M059J (cell line): Measurements from ENCODE around the gene TRAPPC1. TPM values are rescaled to one million over a fixed set of nuclear protein-coding genes. Genes with fewer than 3 reads are reported as not detected.

Experiments
- DNase-seq: peaks from one replicate; pipeline ENCODE4 v3.0.0-alpha.2; 2012; ENCODE audit warnings: low read depth
- total RNA-seq: library from RNA; depleted of rRNA; stranded (reverse); fragments of >200 nt; shearing (Covaris generic); gene quantifications from 2 replicates; pipeline ENCODE4 v1.2.3, GENCODE V29; 2014

TRAPPC1 gene
- total RNA-seq, 1 experiment from 2014 or later = 61.8 TPM

DNA sequence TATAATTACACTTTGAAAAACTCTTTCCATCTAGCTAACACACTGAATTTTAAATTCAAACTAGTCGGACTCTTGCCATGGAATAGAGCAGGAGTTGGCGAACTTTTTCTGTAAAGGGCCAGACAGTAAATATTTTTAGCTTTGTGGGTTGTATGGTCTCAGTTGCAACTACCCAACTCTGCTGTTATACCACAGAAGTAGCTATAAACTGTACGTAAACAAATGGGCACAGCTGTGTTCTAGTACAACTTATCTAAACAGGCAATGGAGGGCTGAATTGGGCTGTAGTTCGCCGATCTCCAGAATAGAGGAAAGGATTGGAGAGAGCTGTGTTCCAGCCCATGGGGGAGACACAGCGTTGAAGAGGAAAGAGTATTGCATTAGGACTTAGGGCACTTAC, 9.0 kb upstream of the TRAPPC1 start:
- DNase-seq = no peak

DNA sequence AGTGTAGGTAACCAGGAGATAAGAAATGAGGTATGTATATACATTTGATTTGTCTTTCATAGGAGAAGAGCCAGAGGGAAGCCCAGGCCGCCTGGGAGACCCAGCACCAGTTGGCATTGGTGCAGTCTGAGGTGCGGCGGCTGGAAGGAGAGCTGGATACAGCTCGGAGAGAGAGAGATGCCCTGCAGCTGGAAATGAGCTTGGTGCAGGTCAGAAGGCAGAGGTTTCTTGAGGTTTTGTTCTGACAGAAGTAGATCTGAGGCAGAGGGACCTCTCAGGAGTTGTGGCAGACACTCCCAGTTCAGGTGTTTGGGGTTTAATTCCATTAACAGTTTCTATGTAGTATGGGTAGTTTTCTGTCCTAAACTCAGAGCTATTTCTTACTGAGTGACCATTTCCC, 8.3 kb upstream of the TRAPPC1 start:
- no peak for DNase-seq

DNA sequence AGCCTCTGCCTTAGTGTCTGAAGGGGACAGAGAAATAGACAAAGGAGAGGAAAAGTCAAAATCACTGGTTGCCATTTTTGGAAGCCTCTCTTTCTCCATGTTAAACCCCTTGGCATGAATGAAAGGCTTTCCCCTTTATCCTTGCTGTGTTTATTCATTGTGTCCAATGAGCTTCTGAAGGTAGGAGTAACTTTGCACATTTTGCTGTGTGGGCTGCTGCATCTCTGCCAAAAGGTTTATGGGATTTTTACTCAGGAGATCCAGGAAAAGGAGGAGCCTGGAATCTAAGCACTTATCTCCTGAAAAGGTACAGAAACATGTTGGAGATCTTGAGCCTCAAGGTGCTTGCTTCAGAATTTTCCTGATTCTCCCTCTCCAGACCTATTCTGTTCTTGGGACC, 4.1 kb upstream of the TRAPPC1 start:
- no peak for DNase-seq

DNA sequence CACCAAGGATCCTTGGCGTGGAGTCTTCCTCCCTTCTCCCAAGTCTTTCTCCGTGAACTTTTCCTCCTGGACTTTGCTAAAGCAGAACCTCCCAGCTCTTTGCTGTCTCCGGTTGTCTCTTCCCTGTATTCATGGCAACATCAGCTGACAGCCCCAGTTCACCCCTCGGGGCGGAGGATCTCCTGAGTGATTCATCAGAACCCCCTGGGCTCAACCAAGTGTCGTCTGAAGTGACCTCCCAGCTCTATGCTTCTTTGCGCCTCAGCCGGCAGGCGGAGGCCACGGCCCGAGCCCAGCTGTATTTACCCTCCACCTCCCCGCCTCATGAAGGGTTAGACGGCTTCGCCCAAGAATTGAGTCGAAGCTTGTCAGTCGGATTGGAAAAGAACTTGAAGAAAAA, 1.2 kb upstream of the TRAPPC1 start:
- DNase-seq = peak; percentile 91

DNA sequence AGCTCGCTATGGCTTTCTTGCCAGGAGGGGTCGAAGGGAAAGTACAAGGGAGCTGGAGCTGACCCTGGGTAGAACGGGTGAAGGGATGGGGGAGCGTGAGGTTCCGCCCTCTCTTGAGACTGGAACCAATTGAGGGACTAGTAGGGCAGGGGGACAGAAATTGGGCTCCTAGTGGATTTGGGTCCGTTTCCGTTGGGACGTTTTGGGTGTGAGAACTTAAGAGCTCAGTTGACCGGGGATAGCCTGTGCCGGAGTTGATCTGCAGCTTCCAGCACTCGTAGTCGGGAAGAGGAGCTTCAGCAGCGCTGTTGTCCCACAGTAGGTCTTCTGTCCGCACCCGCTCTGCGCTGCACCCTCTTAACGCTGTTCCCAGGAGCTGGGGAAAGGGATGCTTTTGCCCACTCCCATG, 741 bp upstream of the TRAPPC1 start:
- DNase-seq = peak; percentile 55

DNA sequence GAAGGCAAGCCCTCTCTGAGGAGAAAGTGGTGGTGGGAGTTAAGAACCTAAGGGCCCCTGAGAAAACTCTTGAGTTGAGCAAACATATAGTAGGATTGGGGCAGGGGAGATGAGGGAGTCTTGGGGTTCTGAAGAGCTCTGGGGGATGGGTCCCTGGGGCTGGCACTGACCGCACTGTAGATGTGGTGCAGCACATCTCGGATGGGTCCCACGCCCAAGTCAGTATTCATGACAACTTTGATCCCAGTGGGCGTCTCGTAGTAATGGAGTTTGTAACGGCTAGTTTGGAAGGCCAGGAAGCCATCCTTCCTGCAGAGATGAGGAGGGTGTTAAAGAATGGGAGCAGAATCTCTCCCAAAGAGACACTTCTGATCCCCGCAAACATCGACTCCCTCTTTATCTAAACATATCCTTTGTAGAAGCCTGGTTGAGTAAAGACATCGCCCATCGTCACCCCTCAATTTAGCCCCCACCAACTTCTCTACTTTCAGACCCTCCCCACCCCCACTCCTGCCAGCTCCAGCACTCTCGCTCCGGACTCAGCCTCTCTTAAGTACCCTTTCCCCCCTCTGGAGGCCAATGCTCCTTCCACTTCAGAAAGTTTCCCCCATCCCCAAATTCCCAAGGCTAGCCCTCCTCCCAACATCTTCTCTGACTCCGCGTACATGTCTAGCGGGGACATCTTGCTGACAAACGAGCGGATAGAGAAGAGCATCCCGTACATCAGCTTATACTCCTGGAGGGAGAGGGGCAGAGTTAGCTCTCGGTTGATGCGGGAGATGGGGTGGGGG, 710 bp downstream of the TRAPPC1 start:
- no peak for DNase-seq

- no peak for DNase-seq
These were observed 2.4 kb downstream of the TRAPPC1 start, which contains the start of gene KCNAB3 for GRCh38 chr17:7929158-7930023. KCNAB3 (minus strand) TSS chr17:7929856; CDS start chr17:7929435, 421 bp downstream.

GRCh38 chr17:7927596-7927995, 4.2 kb downstream of the TRAPPC1 start:
- DNase-seq = peak; percentile 14

DNA sequence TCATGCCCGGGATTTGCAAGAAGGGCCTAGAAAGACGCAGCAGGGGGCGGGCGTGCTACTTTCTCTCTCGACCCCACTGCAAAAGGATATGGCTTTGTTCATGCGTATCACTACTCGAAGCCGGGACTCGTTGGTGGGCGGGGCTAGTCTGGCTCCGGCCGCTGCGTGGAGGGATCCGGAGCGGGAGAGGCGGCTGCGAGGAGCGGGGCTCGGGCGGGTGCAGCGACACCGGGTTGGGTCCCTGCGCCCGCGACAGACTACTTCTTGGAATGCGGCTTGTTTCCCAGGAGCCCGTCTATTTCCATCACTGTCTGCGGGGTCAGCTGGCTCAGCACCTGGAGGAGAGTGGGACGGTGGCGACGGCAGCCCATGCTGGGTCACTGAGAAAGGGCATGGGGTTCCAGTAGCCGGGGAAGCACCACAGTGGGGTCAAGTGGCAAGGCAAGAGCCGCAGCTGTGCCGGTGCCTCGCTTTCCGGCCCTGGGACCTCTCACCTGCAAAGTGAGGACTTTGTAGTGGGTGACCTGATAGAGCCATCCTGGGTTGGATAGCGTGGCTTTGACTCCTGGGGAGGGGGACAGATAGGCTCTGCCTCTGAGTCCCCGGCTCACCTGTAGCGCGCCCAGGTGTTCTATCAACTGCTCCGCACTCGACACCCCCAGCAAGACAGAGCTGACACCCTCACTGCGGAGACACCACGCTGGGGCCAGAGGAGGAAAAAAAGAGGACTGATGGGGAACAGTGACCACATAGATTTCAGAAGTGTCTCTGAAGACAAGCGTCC, 8.7 kb downstream of the TRAPPC1 start:
- DNase-seq = peak; percentile 27

DNA sequence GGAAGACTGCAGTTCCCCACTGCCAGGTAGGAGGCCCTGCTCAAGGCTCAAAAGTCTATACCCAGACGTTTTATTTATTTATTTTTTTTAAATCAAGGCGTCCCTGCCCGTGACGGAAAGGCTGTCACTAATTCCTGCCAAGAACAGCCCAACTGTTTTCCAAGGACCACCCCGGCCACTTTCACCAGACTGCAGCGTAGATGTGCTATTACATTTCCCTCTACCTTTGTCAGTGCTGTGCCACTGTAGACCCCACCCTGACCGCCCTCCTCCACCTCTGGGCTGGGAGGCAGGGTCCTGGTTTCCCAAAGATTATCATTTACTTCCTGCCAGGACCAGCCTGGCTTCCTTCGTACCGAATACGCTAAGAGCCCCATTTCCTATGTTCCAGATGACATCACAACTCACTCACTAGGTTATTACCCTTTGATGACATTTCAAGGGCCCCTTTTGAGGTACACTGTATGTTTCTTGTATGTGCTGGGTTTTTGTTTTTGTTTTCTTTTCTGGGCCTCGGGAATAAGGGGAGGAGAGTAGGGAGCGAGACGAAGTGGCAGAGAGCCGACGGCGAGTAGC, 9.4 kb downstream of the TRAPPC1 start:
- DNase-seq = no peak

DNA sequence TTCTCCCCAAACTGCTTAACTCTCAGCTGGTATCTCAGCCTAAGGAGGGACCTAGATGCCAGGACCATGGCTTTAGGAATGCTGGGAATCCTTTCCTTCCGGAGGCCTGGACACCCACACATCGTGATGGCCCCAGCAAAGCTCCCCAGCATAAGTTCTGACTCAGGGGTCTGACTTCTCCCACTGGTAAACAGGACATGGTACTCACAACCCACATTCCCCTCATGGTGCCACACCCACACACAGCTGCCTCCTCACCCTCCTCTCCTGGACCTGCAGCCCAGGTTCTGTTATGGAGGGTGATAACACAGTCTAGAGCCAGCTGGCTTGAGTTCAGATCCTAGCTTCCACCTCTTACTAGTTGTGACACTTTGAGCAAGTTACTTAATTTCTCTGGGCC, 14.9 kb downstream of the TRAPPC1 start:
- DNase-seq = peak; percentile 5

- DNase-seq = no peak
These were observed 15.4 kb downstream of the TRAPPC1 start for GRCh38 chr17:7916385-7916682.

DNA sequence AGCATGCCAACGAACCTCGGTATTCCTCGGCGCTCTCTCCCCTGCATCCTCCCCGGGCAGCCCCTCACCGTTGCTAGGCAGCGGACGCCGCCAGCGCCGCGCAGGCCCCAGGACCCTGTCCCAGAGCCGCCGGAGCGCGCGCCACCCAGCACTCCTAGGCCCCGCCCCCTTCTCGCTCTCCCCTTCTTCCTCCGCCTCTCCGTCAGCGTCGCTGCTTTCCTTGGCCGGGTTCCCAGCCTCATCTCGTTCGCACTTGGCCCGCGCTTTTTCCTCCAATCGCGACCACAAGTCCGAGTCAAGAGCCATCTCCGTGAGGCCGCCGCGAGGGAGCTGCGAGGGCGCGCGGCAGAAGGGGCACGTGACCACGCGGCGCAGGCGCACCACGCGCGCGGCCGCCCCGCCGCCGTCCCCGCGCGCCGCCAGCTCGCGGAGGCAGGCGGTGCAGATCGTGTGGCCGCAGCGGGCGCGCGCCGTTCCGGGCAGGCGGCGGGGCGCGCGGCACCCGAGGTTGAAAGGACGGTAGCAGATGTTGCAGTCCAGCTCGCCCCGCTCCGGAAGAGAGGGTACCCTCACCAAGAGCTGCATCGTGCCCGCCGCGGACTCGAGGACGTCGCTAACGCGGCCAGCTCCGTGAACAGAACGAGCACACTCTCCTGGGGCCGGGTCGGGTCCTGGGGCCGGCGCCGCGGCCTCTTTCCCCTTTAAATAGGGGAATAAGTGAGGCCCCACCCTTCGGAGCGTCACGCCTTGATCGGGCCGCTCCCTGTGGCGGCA, 15.9 kb downstream of the TRAPPC1 start, which contains the start of gene RNF227:
RNF227 (minus strand) TSS at position 679 of the 774 bp plus-strand sequence; CDS start at position 585, 94 bp downstream.
- peak; percentile 94 for DNase-seq

- DNase-seq = no peak
These were observed 16.6 kb downstream of the TRAPPC1 start for GRCh38 chr17:7915179-7915610.

DNA sequence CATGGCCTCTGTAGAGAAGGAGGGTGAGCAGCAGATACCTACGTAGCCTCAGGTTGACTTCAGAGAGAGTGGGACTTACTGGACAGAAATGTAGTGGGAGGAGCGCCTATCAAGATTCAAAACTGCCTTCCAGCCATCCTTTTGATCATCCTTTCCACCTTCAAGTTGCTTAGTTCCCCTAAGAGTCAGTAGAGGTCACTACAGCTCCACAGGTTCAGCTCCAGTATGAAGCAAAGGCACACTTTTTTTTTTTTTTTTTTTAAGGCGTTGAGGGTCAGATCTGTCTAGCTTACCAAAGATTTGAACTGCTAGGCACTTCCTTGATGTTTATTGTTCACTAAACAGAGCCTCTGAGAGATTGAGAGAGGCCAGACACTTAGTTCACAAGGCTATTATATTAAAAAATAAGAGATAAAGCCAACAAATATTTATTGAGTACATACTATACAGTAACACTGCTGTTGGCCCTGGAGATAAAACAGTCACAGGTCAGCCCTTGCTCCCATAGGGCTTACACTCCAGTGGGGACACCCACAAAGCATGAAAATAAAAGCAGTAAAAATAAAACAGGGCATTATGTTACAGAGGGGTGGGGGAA, 18.7 kb downstream of the TRAPPC1 start:
- DNase-seq = peak; percentile 76

DNA sequence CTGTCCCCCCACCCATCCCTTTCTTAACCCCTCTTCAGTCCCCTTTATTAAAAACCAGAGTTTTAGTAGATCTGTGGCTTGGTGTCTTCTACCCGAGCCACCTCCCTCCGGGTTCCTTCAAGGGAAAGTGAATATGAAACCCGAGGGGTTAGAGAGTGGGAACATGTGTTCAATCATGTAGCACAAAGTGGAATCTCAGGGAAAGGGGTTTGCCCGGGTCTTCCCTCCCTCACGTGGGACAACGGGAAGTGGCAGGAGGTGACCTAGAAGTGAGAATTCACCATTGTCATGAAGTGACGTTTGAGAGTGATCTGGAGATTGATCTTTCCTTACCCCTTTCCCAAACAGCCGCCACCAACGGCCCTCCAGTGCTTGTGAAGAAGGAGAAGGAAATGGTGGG, 20.6 kb downstream of the TRAPPC1 start:
- no peak for DNase-seq

- DNase-seq = no peak
These were observed 21.0 kb downstream of the TRAPPC1 start for GRCh38 chr17:7910711-7911110.

DNA sequence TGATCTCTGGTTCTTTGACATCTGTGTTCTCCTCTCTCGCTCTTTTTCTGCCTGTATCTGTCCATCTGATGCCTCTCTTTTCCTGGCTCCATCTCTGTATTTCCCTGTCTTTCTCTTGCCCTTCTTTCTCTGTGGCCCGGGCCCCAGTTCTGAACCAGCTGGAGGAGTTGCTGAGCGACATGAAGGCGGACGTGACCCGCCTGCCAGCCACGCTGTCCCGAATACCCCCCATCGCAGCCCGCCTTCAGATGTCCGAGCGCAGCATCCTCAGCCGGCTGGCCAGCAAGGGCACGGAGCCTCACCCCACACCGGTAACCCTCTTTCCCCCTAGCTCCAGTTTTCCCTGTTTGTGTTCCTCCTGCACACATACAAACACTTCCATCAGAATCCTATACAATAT, 21.5 kb downstream of the TRAPPC1 start:
- DNase-seq = no peak

DNA sequence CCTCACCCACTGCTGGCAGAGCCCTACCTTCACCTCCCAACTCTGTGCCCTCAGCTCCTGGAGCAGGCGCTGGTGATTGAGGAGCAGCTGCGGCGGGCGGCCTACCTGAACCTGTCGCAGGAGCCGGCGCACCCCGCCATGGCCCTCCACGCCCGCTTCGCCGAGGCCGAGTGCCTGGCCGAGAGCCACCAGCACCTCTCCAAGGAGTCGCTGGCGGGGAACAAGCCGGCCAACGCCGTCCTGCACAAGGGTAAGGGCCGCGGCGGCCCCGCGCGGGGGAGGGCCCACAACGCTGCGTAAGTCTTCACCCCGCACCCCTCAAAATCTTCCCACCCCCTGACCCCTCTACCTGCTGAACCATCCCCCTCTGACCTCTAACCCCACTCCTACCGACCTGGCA, 22.7 kb downstream of the TRAPPC1 start:
- DNase-seq = no peak
